ENCODE data around the gene CCDC167. TPM values are rescaled to one million over a fixed set of nuclear protein-coding genes. Genes with fewer than 3 reads are reported as not detected.

Gene CCDC167
- total RNA-seq, 1 experiment from 2014 or later: 31.1 TPM

- in situ Hi-C loops (cut with HindIII; ENCODE audit: low pct_unique_long_range_greater_than_20kb, low sequenced_read_pairs): no loop called here
- peak; percentile 51 for DNase-seq (ENCODE audit: low read depth, low spot score)
Measured at GRCh38 chr6:37483917-37484785, 15.5 kb downstream of the CCDC167 start.

GRCh38 chr6:37483252-37483901 lies 16.3 kb downstream of the CCDC167 start:
- DNase-seq (ENCODE audit: low read depth, low spot score): no peak
- in situ Hi-C loops (cut with HindIII; ENCODE audit: low pct_unique_long_range_greater_than_20kb, low sequenced_read_pairs): no loop called here

- DNase-seq (ENCODE audit: low read depth, low spot score): no peak
- in situ Hi-C loops (cut with HindIII; ENCODE audit: low pct_unique_long_range_greater_than_20kb, low sequenced_read_pairs): no loop called here
Measured at GRCh38 chr6:37482606-37483251, 17.0 kb downstream of the CCDC167 start.

- in situ Hi-C loops (cut with HindIII; ENCODE audit: low pct_unique_long_range_greater_than_20kb, low sequenced_read_pairs): no loop called here
- DNase-seq (ENCODE audit: low read depth, low spot score): no peak
Measured at GRCh38 chr6:37481711-37482605, 17.7 kb downstream of the CCDC167 start.

- in situ Hi-C loops (cut with HindIII; ENCODE audit: low pct_unique_long_range_greater_than_20kb, low sequenced_read_pairs): no loop called here
Measured at GRCh38 chr6:37480951-37481534, 18.6 kb downstream of the CCDC167 start.

GRCh38 chr6:37480118-37480736 lies 19.5 kb downstream of the CCDC167 start:
- DNase-seq (ENCODE audit: low read depth, low spot score): no peak
- in situ Hi-C loops (cut with HindIII; ENCODE audit: low pct_unique_long_range_greater_than_20kb, low sequenced_read_pairs): no loop called here

More at GRCh38 chr6:37480951-37481534, 18.6 kb downstream of the CCDC167 start:
- DNase-seq (ENCODE audit: low read depth, low spot score): no peak

- DNase-seq (ENCODE audit: low read depth, low spot score): no peak
- in situ Hi-C loops (cut with HindIII; ENCODE audit: low pct_unique_long_range_greater_than_20kb, low sequenced_read_pairs): no loop called here
Measured at GRCh38 chr6:37479266-37479854, 20.3 kb downstream of the CCDC167 start.

- no peak for DNase-seq (ENCODE audit: low read depth, low spot score)
- in situ Hi-C loops (cut with HindIII; ENCODE audit: low pct_unique_long_range_greater_than_20kb, low sequenced_read_pairs): no loop called here
Measured at GRCh38 chr6:37478827-37479226, 20.9 kb downstream of the CCDC167 start.

GRCh38 chr6:37477656-37478435 lies 21.8 kb downstream of the CCDC167 start:
- no peak for DNase-seq (ENCODE audit: low read depth, low spot score)
- in situ Hi-C loops (cut with HindIII; ENCODE audit: low pct_unique_long_range_greater_than_20kb, low sequenced_read_pairs): no loop called here

- peak; percentile 70 for DNase-seq (ENCODE audit: low read depth, low spot score)
- in situ Hi-C loops (cut with HindIII; ENCODE audit: low pct_unique_long_range_greater_than_20kb, low sequenced_read_pairs): no loop called here
Measured at GRCh38 chr6:37477191-37477590, 22.5 kb downstream of the CCDC167 start.

GRCh38 chr6:37474316-37474715 lies 25.4 kb downstream of the CCDC167 start:
- in situ Hi-C loops (cut with HindIII; ENCODE audit: low pct_unique_long_range_greater_than_20kb, low sequenced_read_pairs): no loop called here
- DNase-seq (ENCODE audit: low read depth, low spot score): no peak

GRCh38 chr6:37473364-37474095 lies 26.2 kb downstream of the CCDC167 start:
- in situ Hi-C loops (cut with HindIII; ENCODE audit: low pct_unique_long_range_greater_than_20kb, low sequenced_read_pairs): no loop called here
- peak; percentile 66 for DNase-seq (ENCODE audit: low read depth, low spot score)

- in situ Hi-C loops (cut with HindIII; ENCODE audit: low pct_unique_long_range_greater_than_20kb, low sequenced_read_pairs): no loop called here
- no peak for DNase-seq (ENCODE audit: low read depth, low spot score)
Measured at GRCh38 chr6:37467718-37468117, 32.0 kb downstream of the CCDC167 start.

GRCh38 chr6:37463110-37463509 lies 36.6 kb downstream of the CCDC167 start:
- DNase-seq (ENCODE audit: low read depth, low spot score): no peak
- in situ Hi-C loops (cut with HindIII; ENCODE audit: low pct_unique_long_range_greater_than_20kb, low sequenced_read_pairs): no loop called here

- in situ Hi-C loops (cut with HindIII; ENCODE audit: low pct_unique_long_range_greater_than_20kb, low sequenced_read_pairs): no loop called here
- no peak for DNase-seq (ENCODE audit: low read depth, low spot score)
Measured at GRCh38 chr6:37460805-37461204, 38.9 kb downstream of the CCDC167 start.

Data from SK-MEL-5 (cell line).